Smooth muscle cell of trachea (primary cell): ENCODE data around the gene KIAA1755. TPM values are rescaled to one million over a fixed set of nuclear protein-coding genes. Genes with fewer than 3 reads are reported as not detected.

Experiments used
- total RNA-seq: library from RNA; depleted of rRNA; stranded (reverse); fragments of >200 nt; gene quantifications from 2 replicates; pipeline ENCODE4 v1.2.1, GENCODE V29; 2014

KIAA1755 gene, protein sequence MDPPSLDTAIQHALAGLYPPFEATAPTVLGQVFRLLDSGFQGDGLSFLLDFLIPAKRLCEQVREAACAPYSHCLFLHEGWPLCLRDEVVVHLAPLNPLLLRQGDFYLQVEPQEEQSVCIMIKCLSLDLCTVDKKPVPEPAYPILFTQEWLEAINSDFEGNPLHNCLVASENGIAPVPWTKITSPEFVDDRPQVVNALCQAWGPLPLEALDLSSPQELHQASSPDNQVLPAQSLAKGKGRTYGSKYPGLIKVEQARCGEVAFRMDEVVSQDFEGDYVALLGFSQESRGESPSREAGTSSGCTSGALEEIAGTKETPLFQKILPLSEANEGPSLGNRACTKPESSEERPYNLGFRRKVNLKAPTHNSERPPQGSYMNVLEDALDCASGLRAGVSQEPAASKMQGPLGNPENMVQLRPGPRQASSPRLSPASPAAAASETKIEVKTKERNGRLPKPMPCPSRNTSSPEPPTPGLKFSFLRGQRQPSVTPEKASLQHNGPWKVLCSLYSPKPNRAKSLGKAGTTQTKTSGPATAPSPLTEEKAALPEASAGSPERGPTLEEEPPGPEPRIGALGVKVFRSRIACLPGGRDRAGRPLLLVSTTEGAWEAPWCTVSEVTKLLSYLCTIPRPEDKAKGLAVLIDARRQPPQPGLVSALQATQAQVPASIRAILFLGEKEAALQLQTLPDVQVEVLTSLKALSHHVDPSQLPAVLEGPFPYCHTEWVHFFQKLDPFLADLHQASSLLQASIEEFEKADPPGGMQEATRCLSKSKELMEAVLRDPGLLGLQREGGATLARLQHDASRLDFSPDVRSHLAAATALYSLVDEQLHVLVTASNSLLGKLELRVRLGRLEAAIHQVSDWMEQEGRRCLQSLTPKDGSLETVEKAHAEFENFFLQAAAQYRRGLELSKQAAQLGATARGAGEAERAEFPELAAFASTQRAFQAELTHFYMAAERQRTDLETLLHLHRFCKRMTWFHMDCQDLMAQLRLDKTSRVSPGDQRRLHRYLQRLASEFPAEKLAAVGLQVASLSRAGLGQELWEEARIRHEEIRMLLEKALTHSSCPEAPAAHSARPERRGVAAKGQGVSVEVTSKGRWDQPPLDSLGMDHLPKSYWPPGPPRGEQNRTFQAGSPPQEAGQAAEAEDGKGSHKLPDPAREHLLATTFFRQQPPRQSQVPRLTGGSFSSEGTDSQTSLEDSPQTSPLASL
- 4.1 and 4.3 TPM in 2 replicates for total RNA-seq

DNA sequence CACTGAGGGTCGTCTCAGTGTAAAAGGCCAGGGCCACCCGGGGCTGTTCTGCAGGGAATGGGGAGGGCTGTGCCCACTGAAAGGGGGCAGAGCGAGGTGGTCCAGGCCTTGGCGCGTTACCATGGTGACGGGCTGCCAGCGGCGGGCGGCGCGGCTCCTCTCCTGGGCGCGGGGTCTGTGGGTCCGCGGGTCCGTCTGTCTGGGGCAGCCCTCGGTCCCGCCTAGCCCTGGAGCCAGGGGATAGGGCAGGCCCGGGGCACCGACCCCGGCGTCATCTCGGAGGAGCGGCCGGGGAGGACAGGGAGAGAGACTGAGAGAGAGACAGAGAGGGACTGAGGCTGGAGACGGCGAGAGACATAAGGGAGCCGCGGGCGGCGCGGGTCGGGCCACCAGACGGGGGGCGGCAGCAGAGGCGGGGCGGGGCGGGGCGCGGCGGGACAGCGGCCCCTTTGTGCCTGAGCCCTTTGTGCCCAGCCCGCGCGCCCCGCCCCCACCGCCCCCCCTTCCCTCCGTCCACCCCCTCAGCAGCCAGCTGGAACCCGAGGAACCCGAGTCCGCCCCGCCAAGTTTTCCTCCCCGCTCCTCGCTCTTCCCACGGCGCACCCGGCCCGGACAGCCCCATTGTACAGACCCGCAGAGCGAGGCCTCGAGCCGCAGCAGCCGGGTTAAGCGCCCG, at the start of gene KIAA1755:
KIAA1755 (minus strand) TSS at position 358 of the 676 bp plus-strand sequence; CDS start at position 123, 235 bp downstream.

GRCh38 chr20:38303908-38304379, 43.4 kb upstream of the KIAA1755 start, which contains the start of gene BPI:
BPI (plus strand) TSS chr20:38304156; CDS start chr20:38304224, 68 bp downstream.

DNA sequence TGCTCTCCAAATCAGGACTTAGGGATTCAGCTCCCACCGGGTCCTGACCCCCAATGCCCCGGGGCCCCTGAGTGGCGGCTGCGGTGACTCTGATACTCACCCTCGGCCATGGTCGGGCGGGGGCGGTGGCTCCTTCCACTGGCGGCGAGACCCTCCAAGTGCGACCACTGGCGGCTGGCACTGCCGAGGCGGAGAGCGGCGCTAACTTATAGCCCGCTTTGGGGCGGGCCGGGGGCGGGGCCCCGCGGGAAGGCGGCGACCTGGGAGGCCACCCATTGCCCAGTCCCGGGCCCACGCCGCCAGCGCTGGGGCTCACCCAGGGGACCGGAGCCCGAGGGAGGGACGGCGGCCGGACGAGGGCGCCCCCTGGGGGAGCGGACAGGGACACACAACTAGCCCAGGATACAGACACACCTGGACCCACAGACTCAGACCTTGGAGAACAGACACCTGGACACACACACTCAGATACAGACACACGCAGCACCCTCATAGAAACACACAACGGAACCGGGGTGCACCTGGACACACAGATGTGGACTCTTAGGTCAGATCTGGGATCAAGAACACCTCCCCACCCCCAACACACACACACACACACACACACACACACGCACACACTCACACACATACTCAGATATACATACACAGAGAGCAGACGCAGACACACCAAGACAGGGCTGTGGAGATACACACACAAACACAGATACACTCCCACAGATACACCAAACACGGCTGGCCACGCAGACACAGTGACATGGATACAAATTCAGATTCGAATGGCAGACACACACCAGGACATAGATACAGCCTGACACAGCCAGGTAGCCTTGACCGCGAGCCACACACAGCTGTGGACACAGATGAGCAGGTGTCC, 95.2 kb downstream of the KIAA1755 start, which contains the start of gene TGM2:
TGM2 (minus strand) TSS at position 182 of the 877 bp plus-strand sequence; CDS start at position 110, 72 bp downstream.

Other genes starting within 250 kb of the KIAA1755 start
- 21.2 and 21.5 TPM in 2 replicates for gene TTI1, start 227.3 kb downstream of the KIAA1755 start, total RNA-seq
- gene RPRD1B, start 227.0 kb downstream of the KIAA1755 start, total RNA-seq = 25.6 and 26.5 TPM in 2 replicates
- gene TGM2, start 95.5 kb downstream of the KIAA1755 start, total RNA-seq = 72.3 and 109 TPM in 2 replicates
- gene BPI, start 43.4 kb upstream of the KIAA1755 start, total RNA-seq = under 0.01 TPM in 1 of 2 replicates, not detected in the other
- gene LBP, start 85.7 kb upstream of the KIAA1755 start, total RNA-seq = not detected in 2 replicates
- 4.5 and 6.5 TPM in 2 replicates for gene SNHG17, start 174.6 kb upstream of the KIAA1755 start, total RNA-seq
- gene RALGAPB, start 212.1 kb upstream of the KIAA1755 start, total RNA-seq = 32.7 and 37.1 TPM in 2 replicates